ENCODE data around the gene GPHB5. TPM values are rescaled to one million over a fixed set of nuclear protein-coding genes. Genes with fewer than 3 reads are reported as not detected.

Gene GPHB5
- total RNA-seq, 1 donor = not detected

DNA sequence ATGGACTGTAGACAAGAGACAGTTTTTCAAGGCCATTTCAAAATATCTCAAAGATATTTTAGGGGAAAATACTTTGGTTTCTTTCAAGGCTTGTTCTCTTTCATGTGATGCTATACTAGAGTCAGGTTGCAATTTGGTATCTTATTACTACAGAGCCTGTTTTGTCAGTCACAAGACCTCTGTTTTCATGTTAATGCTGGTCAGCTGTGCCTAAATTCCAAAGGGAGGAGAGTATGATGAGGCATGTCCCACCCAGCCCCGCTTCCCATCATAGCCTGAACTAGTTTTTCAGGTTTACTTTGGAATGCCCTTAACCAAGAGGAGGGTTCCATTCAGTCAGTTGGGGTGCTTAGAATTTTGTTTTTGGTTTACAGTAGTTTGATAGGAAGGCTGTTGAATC, 52.6 kb downstream of the GPHB5 start:
- H3K4me3 ChIP-seq (ENCODE audit: low read depth, low read length) = no peak overlapping the region
- no peak for TF ChIP-seq CTCF (IDR thresholded peaks at IDR 0.05; ENCODE audit: insufficient read depth, low read length)
- peak; percentile 24 for DNase-seq (ENCODE audit: low read depth)

Other genes with a start within 250 kb of the GPHB5 start
- 7.4 and 13.5 TPM in 2 replicates for gene RHOJ, start 114.5 kb downstream of the GPHB5 start, total RNA-seq (ENCODE audit: low replicate concordance)
- 16.0 and 31.7 TPM in 2 replicates for gene PPP2R5E, start 224.4 kb upstream of the GPHB5 start, total RNA-seq (ENCODE audit: low replicate concordance)